ENCODE data around the gene PTPRA. TPM values are rescaled to one million over a fixed set of nuclear protein-coding genes. Genes with fewer than 3 reads are reported as not detected.

Gene PTPRA
- polyA plus RNA-seq, 1 experiment, result 46.2 TPM

- H3K36me3 ChIP-seq (ENCODE audit: control insufficient read depth, insufficient read depth, low read length), result no peaks in the 10 kb centered on the region
- CTCF ChIA-PET, result interaction anchor here (0.7 to 2.4 kb wide), 9 partner anchors 11 to 163 kb away, joined by 3 to 12 read pairs (median 5); no protein-coding TSS in a partner anchor
- no peaks in the 10 kb centered on the region for H3K27me3 ChIP-seq (ENCODE audit: control insufficient read depth, insufficient read depth, low read length)
- H3K4me3 ChIP-seq (ENCODE audit: low read depth, low read length), result peak overlapping the region; percentile 90
- no peak for TF ChIP-seq CTCF (IDR thresholded peaks at IDR 0.05; ENCODE audit: insufficient read depth, low read depth, low read length)
- DNase-seq (ENCODE audit: low read depth), result no peak
- POLR2A ChIA-PET, result interaction anchor here (0.6 kb wide), 1 partner anchor 177 kb away, joined by 5 read pairs; no protein-coding TSS in a partner anchor
Measured at GRCh38 chr20:2871661-2872458, 1.4 kb upstream of the PTPRA start.

- ChIA-PET POLR2A (interaction anchor here (0.6 kb wide), 1 partner anchor 113 kb away, joined by 3 read pairs; no protein-coding TSS in a partner anchor), CTCF (interaction anchor here (0.7 to 1.7 kb wide), 7 partner anchors 11 to 162 kb away, joined by 3 to 8 read pairs (median 3); no protein-coding TSS in a partner anchor)
- peak overlapping the region; percentile 90 for H3K4me3 ChIP-seq (ENCODE audit: low read depth, low read length)
- H3K36me3 ChIP-seq (ENCODE audit: control insufficient read depth, insufficient read depth, low read length), result no peaks in the 10 kb centered on the region
- DNase-seq (ENCODE audit: low read depth), result no peak
- TF ChIP-seq CTCF (IDR thresholded peaks at IDR 0.05; ENCODE audit: insufficient read depth, low read depth, low read length), result peak; percentile 52
- H3K27me3 ChIP-seq (ENCODE audit: control insufficient read depth, insufficient read depth, low read length), result no peaks in the 10 kb centered on the region
Measured at GRCh38 chr20:2872459-2873009, 747 bp upstream of the PTPRA start.

GRCh38 chr20:2873747-2874041 is 413 bp downstream of the PTPRA start:
- TF ChIP-seq CTCF (IDR thresholded peaks at IDR 0.05; ENCODE audit: insufficient read depth, low read depth, low read length), result no peak
- POLR2A ChIA-PET, result no interaction called here
- Histone ChIP-seq H3K4me3 (ENCODE audit: low read depth, low read length) (peak overlapping the region; percentile 90), H3K36me3 (ENCODE audit: control insufficient read depth, insufficient read depth, low read length) (no peaks in the 10 kb centered on the region), H3K27me3 (ENCODE audit: control insufficient read depth, insufficient read depth, low read length) (no peaks in the 10 kb centered on the region)
- DNase-seq (ENCODE audit: low read depth), result no peak
- CTCF ChIA-PET, result interaction anchor here (1.0 to 1.7 kb wide), 3 partner anchors 22 to 134 kb away, joined by 3 to 8 read pairs (median 3); no protein-coding TSS in a partner anchor

GRCh38 chr20:2874456-2874855 is 1.2 kb downstream of the PTPRA start:
- ChIA-PET CTCF (no interaction called here), POLR2A (no interaction called here)
- DNase-seq (ENCODE audit: low read depth), result no peak
- TF ChIP-seq CTCF (IDR thresholded peaks at IDR 0.05; ENCODE audit: insufficient read depth, low read depth, low read length), result no peak
- Histone ChIP-seq H3K27me3 (ENCODE audit: control insufficient read depth, insufficient read depth, low read length) (no peaks in the 10 kb centered on the region), H3K4me3 (ENCODE audit: low read depth, low read length) (peak overlapping the region; percentile 90), H3K36me3 (ENCODE audit: control insufficient read depth, insufficient read depth, low read length) (no peaks in the 10 kb centered on the region)

GRCh38 chr20:2875690-2876203 is 2.5 kb downstream of the PTPRA start:
- Histone ChIP-seq H3K4me3 (ENCODE audit: low read depth, low read length) (no peak overlapping the region), H3K27me3 (ENCODE audit: control insufficient read depth, insufficient read depth, low read length) (no peaks in the 10 kb centered on the region), H3K36me3 (ENCODE audit: control insufficient read depth, insufficient read depth, low read length) (no peaks in the 10 kb centered on the region)
- CTCF ChIA-PET, result interaction anchor here (0.9 kb wide), 1 partner anchor 32 kb away, joined by 3 read pairs; no protein-coding TSS in a partner anchor
- POLR2A ChIA-PET, result no interaction called here
- no peak for DNase-seq (ENCODE audit: low read depth)
- TF ChIP-seq CTCF (IDR thresholded peaks at IDR 0.05; ENCODE audit: insufficient read depth, low read depth, low read length), result no peak
